CD4-positive, alpha-beta T cell treated with Interleukin-10 for 1 hour (primary cell): ENCODE measurements around the gene TNRC6C.

Experiments used
- DNase-seq: peaks from one replicate; pipeline ENCODE4 v3.0.0-alpha.2; 2020

TNRC6C gene

DNA sequence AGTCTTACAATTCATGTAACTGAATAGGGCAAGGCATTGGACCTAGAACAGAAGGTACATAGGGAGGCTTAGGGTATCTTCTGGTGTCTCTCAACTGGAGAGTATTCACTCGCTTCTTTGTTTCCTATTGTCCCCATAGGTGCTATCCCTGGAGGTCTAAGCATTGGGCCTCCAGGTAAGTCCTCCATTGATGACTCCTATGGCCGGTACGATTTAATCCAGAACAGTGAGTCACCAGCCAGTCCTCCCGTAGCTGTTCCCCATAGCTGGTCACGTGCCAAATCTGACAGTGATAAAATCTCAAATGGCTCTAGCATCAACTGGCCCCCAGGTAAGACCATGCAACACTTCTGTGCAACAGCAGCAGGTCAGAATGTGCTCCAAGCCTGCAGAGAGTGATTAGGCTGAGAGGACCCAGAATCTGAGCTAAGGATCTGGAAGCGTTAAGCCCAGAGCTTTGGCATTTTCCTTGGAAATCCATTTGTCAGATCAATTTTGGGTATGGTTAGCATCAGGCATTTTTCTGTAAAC lies 134.4 kb downstream of the TNRC6C start:
- DNase-seq, result no peak

GRCh38 chr17:78095035-78095434 lies 136.5 kb downstream of the TNRC6C start:
- no peak for DNase-seq

GRCh38 chr17:78096093-78096492 lies 137.6 kb downstream of the TNRC6C start:
- DNase-seq, result no peak

DNA sequence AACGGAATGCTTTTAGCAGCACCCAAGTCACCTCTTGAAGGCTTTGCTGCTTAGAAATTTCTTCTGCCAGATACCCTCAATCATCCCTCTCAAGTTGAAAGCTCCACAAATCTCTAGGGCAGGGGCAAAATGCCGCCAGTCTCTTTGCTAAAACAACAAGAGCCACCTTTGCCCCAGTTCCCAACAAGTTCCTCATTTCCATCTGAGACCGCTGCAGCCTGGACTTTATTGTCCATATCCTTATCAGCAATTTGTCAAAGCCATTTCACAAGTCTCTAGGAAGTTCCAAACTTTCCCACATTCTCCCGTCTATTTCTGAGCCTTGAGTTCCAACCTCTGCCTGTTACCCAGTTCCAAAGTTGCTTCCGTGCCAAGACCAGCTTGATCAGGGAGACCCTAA lies 142.6 kb downstream of the TNRC6C start:
- DNase-seq, result no peak

GRCh38 chr17:78101542-78101941 lies 143.0 kb downstream of the TNRC6C start:
- DNase-seq, result no peak

- DNase-seq, result no peak
Observed at GRCh38 chr17:78103311-78103710, 144.8 kb downstream of the TNRC6C start.

DNA sequence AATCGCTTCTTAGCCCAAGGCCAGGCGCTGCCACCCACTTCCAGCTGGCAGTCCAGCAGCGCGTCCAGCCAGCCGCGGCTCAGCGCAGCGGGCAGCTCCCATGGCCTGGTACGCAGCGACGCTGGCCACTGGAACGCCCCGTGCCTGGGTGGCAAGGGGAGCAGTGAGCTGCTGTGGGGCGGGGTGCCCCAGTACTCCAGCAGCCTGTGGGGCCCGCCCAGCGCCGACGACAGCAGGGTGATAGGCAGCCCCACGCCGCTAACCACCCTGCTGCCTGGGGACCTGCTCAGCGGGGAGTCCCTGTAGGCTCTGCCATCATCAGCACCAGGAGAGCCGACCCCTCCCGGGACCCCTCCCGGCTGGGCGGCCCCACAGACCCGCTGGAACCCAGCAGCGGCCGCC lies 146.0 kb downstream of the TNRC6C start:
- no peak for DNase-seq

DNA sequence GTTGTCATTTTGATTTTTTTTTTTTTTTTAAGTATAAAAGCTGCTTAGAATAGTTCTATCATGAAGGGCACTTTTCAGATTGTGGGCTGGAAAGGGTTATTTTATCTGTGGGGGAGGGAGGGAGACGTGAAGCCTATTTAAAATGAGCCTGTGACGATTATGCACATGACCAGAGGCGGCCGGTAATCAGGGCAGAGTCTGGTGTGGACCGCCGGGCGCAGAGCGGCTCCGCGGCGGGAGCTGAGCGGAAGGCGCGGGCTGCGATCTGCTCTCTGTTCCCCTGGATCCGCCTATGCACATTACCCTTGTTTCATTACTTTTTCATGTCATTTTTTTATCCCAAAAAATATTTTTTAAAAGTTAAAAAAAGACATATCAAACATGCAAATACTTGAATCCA lies 146.6 kb downstream of the TNRC6C start:
- no peak for DNase-seq

DNA sequence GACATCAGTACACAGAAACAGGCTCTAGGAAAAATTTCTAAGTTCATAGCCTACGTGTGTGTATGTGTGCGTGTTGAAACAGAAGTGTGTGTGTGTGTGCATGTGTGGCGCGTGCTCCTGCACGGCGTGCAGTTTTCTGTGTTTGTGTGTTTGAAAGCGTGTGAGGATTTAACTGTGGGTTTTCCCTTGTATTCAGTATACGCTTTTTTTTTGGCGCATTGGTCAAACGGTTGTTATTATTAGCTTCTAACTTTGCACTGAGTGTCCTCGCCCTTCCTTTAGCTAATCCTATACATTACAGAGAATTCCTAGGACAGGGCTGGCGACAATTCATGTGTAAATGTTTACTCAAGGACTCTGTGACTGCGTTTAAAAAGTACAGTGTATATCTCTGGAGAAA lies 147.0 kb downstream of the TNRC6C start:
- no peak for DNase-seq

DNA sequence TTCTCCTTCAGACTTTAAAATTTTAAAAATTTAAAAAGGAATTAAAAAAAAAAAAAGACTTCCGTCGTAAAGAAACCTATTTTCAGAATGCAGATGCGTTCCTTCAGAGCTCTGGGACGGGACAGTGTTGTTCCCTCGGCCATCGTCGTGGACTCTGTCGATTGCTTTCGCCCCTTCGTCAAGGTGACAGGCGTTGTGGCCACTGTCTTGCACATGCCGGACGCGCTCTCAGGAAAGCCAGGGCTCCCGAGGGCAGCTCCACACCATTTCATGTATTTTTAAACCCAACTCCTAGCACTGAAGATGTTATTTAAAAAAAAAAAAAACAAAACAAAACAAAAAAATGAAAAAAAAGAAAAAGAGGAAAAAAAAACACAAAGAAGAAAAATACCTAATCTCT lies 147.7 kb downstream of the TNRC6C start:
- no peak for DNase-seq

GRCh38 chr17:78107457-78107856 lies 149.0 kb downstream of the TNRC6C start:
- no peak for DNase-seq

GRCh38 chr17:78107976-78108725 lies 149.6 kb downstream of the TNRC6C start:
- no peak for DNase-seq

- no peak for DNase-seq
Observed at GRCh38 chr17:78108726-78109488, 150.4 kb downstream of the TNRC6C start.

GRCh38 chr17:78109489-78109761 lies 150.9 kb downstream of the TNRC6C start:
- no peak for DNase-seq

DNA sequence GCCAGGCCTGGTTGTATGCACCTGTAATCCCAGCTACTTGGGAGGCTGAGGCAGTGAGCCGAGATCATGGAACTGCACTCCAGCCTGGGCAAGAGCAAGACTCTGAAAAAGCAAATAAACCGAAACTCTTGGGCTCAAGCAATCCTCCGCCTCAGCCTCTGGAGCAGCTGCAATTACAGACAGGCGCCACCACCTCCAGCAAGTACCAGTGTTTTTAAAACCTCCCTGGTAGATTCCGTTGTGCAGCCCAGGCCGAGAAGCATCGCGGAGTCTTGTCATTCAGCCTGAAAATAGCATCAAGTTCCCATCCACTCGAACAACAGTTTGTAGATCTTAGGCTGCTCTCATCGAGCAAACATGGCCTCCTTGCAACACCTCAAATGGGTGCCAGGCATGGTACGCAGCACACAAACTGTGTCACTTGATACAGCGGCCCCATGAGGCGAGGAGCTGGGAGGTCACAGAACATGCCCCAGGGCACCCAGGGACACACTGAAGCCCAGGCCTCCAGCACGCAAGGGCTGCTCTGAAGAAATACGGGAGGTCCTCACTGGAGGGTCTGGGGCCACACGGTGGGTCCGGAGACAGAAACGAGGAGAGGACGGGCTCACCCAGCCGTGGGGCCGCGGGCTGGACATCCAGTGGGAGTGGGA lies 152.0 kb downstream of the TNRC6C start:
- DNase-seq, result no peak

DNA sequence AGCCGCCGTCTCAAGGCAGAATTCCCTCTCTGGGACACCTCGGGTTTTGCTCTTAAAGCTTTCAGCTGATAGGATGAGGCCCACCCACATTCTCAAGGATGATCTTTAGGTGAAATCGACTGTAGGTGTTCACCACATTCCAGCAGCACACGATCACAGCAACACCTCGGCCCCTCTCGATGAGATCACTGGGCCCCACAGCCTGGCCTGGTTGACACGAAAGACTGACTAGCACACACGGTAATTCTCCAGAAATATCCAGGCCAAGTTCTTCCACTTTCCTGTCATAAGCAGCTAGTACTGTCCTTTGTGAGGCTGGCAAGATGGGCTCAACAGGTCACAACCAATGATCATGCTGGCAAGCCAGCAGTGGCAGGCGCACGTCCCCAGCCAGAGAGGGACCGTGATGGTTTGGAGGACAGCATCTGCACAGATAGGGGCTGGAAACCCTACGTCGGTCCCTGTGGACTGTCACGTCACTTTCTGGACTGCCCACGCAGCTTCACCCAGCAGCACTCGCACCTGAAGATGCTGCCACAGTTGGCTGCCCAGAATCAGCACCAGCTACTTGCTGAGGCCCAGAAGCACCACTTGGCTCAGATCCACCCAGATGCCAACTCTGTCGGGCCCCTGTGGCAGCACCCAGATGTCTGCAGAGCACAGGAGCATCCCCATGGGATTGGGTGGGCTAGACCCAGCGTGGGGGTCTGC lies 152.7 kb downstream of the TNRC6C start:
- no peak for DNase-seq

GRCh38 chr17:78111727-78112517 lies 153.4 kb downstream of the TNRC6C start:
- no peak for DNase-seq

- peak; percentile 80 for DNase-seq
Observed at GRCh38 chr17:78112518-78113471, 154.3 kb downstream of the TNRC6C start.

GRCh38 chr17:78113804-78114785 lies 155.6 kb downstream of the TNRC6C start:
- peak; percentile 49 for DNase-seq
